Peyer's patch (tissue), 4 donors: Measurements from ENCODE around the gene UIMC1. TPM values are rescaled to one million over a fixed set of nuclear protein-coding genes. Genes with fewer than 3 reads are reported as not detected.

ENCODE experiments used
- DNase-seq, 3 donors: peaks; one replicate each; pipeline ENCODE4 v3.0.0-alpha.2; 2017 to 2019
- H3K27ac ChIP-seq, 4 donors: fragments of 200-600 bp; sonication (generic); one replicate each; pipeline ENCODE4 v1.5.1; 2016 to 2019
- H3K27me3 ChIP-seq, 2 donors: fragments of 200-600 bp; sonication (generic); one replicate each; pipeline ENCODE4 v1.5.1; 2019
- H3K36me3 ChIP-seq, 3 donors: fragments of 200-600 bp; sonication (generic); one replicate each; pipeline ENCODE4 v1.5.1; 2016 to 2019
- H3K4me1 ChIP-seq, 4 donors: fragments of 200-600 bp; sonication (generic); one replicate each; pipeline ENCODE4 v1.5.1; 2016 to 2019
- H3K4me3 ChIP-seq, 4 donors: fragments of 200-600 bp; sonication (generic); 1 replicate in 3 of 4; 2 replicates in 1 of 4; pipeline ENCODE4 v1.5.1; 2016 to 2019; ENCODE audit warnings: mild to moderate bottlenecking in 1 of 4
- H3K9me3 ChIP-seq, 4 donors: fragments of 200-600 bp; sonication (generic); one replicate each; pipeline ENCODE4 v1.5.1; 2016 to 2019; ENCODE audit warnings: mild to moderate bottlenecking in 1 of 4
- POLR2A ChIP-seq, 2 donors: fragments of 450-650 bp; IDR thresholded peaks; one replicate each; pipeline ENCODE4 v1.5.1; 2017; ENCODE audit warnings: antibody characterized with exemption in 2 of 2, mild to moderate bottlenecking in 2 of 2, moderate library complexity in 2 of 2
- total RNA-seq, 4 donors: library from RNA; depleted of rRNA; stranded (reverse); fragments of >200 nt; gene quantifications; one replicate each; pipeline ENCODE4 v1.1.0, GENCODE V29; 2016
- TF ChIP-seq, protein P1 (sequence below), 6 experiments: fragments of 450-650 bp in 4 of 6; fragments of 200-600 bp in 2 of 6; sonication (generic) in 1 of 6; IDR thresholded peaks; one replicate each; pipeline ENCODE4 v1.5.1; 2017 to 2019; ENCODE audit warnings: antibody characterized with exemption in 6 of 6, mild to moderate bottlenecking in 3 of 6, moderate library complexity in 1 of 6

The UIMC1 gene
- total RNA-seq, 4 donors from 2014 or later: 22.4 to 111 (median 41.3) TPM

DNA sequence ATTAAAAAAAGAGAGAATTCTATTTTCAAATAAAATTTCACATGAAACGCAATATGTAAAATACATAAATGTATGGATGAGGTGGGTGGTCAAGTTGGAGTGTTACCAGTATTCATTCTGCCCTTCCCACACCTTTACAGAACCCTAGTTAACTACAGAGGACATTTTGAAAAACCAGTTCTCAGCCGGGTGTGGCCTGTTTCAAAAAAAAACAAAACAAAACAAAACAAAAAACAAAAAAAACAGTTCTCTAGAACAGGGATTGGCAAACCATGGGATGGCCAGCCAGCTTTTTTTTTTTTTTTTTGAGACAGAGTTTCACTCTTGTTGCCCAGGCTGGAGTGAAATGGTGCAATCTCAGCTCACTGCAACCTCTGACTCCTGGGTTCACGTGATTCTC is 79.0 kb downstream of the UIMC1 start:
- TF ChIP-seq POLR2A (IDR thresholded peaks at IDR 0.05): no peak
- TF ChIP-seq, protein P1, sequence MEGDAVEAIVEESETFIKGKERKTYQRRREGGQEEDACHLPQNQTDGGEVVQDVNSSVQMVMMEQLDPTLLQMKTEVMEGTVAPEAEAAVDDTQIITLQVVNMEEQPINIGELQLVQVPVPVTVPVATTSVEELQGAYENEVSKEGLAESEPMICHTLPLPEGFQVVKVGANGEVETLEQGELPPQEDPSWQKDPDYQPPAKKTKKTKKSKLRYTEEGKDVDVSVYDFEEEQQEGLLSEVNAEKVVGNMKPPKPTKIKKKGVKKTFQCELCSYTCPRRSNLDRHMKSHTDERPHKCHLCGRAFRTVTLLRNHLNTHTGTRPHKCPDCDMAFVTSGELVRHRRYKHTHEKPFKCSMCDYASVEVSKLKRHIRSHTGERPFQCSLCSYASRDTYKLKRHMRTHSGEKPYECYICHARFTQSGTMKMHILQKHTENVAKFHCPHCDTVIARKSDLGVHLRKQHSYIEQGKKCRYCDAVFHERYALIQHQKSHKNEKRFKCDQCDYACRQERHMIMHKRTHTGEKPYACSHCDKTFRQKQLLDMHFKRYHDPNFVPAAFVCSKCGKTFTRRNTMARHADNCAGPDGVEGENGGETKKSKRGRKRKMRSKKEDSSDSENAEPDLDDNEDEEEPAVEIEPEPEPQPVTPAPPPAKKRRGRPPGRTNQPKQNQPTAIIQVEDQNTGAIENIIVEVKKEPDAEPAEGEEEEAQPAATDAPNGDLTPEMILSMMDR (IDR thresholded peaks at IDR 0.05): no peak

DNA sequence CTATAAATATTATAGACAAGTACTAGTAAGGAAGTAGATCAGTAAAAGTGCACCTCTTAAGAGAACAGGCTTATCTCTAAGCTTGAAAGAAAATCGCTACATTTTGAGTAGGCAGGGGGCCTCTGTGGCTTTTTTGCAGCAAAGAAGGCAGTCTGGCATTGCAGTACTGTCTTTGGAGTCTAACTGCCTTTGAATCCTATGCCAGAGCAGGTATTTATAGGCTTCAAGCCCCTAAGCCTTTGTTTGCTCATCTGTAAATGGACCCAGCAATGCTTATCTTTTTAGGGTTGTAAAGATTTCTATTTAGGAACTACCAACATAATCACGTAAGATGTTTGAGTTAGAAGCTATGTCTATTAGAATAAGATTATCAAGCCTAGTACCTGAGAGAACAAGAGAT is 83.8 kb downstream of the UIMC1 start:
- no peaks in the 10 kb centered on the region for H3K4me1 ChIP-seq
- no peak overlapping the region for H3K27ac ChIP-seq
- TF ChIP-seq, protein P1 (IDR thresholded peaks at IDR 0.05): no peak
- TF ChIP-seq POLR2A (IDR thresholded peaks at IDR 0.05): no peak
- no peak overlapping the region for H3K4me3 ChIP-seq
- H3K9me3 ChIP-seq: no peaks in the 10 kb centered on the region
- no peak for DNase-seq
- no peaks in the 10 kb centered on the region for H3K27me3 ChIP-seq
- H3K36me3 ChIP-seq: peaks cover 0 to 3% (median 0%) of the 10 kb centered on the region in 3 donors

More for the DNA sequence above, 79.0 kb downstream of the UIMC1 start:
- no peak overlapping the region for H3K4me3 ChIP-seq
- peaks cover 0 to 26% (median 0%) of the 10 kb centered on the region in 3 donors for H3K36me3 ChIP-seq
- DNase-seq: no peak
- no peaks in the 10 kb centered on the region for H3K27me3 ChIP-seq
- no peaks in the 10 kb centered on the region for H3K9me3 ChIP-seq
- H3K27ac ChIP-seq: no peak overlapping the region
- no peaks in the 10 kb centered on the region for H3K4me1 ChIP-seq

DNA sequence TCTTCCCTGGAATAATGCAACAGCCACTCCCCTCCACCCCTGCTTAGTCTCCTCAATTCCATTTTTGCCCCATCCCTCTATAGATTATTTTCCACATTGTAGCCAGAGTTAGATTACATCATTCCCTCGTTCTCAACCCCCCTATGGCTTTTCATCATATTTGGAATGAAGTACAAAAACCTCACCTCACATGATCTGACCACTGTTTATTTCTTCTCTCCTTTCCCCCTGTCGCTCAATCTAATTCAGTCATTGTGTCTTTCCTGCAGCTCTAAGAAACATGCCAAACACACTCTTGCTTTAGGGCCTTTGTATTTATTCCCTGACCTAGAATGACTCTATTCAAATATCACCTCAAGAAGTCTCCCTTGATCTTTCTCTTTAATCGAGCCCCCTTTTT is 84.9 kb downstream of the UIMC1 start:
- Histone ChIP-seq H3K4me3 (no peak overlapping the region), H3K27ac (no peak overlapping the region), H3K27me3 (no peaks in the 10 kb centered on the region), H3K36me3 (peaks cover 0 to 8% (median 0%) of the 10 kb centered on the region in 3 donors), H3K4me1 (no peaks in the 10 kb centered on the region), H3K9me3 (no peaks in the 10 kb centered on the region)
- TF ChIP-seq, protein P1 (IDR thresholded peaks at IDR 0.05): no peak
- no peak for TF ChIP-seq POLR2A (IDR thresholded peaks at IDR 0.05)
- no peak for DNase-seq

DNA sequence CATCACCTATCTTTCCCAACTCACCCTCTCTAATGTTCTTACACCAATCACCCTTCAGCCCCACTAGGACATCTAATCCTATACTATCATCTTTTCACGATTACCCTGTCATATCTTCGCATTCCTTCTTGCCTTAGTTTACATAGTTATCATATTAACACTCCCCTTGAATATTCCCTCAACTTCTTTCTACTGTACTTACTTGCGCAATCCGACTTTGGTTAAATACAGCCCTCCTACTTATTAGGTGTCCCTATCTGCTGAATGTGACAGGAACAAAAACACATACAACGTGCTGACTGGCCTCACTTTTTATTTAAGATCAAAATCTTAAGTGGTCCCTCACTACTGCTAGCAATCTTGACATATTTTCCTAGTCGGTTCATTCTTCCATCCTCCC is 88.0 kb downstream of the UIMC1 start:
- Histone ChIP-seq H3K4me1 (no peaks in the 10 kb centered on the region), H3K36me3 (peaks cover 0 to 9% (median 0%) of the 10 kb centered on the region in 3 donors), H3K27me3 (no peaks in the 10 kb centered on the region), H3K4me3 (no peak overlapping the region), H3K27ac (no peak overlapping the region), H3K9me3 (no peaks in the 10 kb centered on the region)
- TF ChIP-seq, protein P1 (IDR thresholded peaks at IDR 0.05): no peak
- TF ChIP-seq POLR2A (IDR thresholded peaks at IDR 0.05): no peak
- no peak for DNase-seq

DNA sequence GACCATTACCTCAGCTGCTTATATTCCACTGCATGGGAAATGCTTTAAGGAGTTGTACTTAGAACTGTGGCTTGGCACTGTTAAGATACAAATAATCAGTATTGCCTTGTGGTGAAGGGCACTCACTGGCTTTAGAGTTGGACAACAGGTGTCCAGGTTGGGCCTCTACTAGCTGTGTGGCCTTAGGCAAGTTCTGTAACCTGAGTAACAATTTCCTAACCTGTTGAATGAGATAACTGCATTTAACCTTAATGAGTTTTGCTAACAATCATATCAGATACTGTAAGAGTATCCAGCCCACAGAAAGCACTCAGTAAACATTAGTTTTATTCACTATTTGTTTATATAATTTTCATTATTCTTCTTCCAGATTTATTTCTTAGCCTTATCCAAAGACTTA is 90.2 kb downstream of the UIMC1 start:
- no peak for DNase-seq
- Histone ChIP-seq H3K27me3 (no peaks in the 10 kb centered on the region), H3K4me1 (no peaks in the 10 kb centered on the region), H3K36me3 (peaks cover 0 to 9% (median 0%) of the 10 kb centered on the region in 3 donors), H3K4me3 (no peak overlapping the region), H3K27ac (no peak overlapping the region), H3K9me3 (no peaks in the 10 kb centered on the region)
- no peak for TF ChIP-seq POLR2A (IDR thresholded peaks at IDR 0.05)
- TF ChIP-seq, protein P1 (IDR thresholded peaks at IDR 0.05): no peak

DNA sequence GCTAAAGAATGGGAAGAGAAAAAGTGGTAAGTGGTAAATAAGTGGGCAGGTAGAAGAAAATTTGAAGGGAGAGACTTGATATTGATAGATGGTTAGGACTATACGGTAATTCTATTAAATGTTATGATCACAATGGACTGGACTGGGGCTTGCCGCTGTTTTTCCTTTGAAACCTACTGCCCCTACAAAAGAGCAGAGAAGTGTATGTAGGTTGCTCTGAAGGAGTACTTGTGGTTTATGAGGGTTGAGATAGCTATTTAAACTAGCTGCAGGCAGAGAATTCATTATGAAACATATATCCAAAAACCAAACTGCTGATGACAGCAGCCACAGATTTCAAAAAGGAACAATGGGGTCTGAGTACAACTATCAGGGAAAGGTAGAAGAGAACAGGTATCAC is 90.7 kb downstream of the UIMC1 start:
- Histone ChIP-seq H3K27ac (no peak overlapping the region), H3K4me3 (no peak overlapping the region), H3K9me3 (no peaks in the 10 kb centered on the region), H3K4me1 (no peaks in the 10 kb centered on the region), H3K27me3 (no peaks in the 10 kb centered on the region), H3K36me3 (peaks cover 0 to 9% (median 0%) of the 10 kb centered on the region in 3 donors)
- no peak for DNase-seq
- TF ChIP-seq POLR2A (IDR thresholded peaks at IDR 0.05): no peak
- TF ChIP-seq, protein P1 (IDR thresholded peaks at IDR 0.05): no peak
